GM10847 (cell line): ENCODE measurements around the gene TNIK.

Source experiments
- POLR2A ChIP-seq: IDR thresholded peaks from 2 replicates; pipeline ENCODE4 v1.6.1; 2011; ENCODE audit not compliant: insufficient read length; ENCODE audit errors: extremely low read depth

Gene TNIK

DNA sequence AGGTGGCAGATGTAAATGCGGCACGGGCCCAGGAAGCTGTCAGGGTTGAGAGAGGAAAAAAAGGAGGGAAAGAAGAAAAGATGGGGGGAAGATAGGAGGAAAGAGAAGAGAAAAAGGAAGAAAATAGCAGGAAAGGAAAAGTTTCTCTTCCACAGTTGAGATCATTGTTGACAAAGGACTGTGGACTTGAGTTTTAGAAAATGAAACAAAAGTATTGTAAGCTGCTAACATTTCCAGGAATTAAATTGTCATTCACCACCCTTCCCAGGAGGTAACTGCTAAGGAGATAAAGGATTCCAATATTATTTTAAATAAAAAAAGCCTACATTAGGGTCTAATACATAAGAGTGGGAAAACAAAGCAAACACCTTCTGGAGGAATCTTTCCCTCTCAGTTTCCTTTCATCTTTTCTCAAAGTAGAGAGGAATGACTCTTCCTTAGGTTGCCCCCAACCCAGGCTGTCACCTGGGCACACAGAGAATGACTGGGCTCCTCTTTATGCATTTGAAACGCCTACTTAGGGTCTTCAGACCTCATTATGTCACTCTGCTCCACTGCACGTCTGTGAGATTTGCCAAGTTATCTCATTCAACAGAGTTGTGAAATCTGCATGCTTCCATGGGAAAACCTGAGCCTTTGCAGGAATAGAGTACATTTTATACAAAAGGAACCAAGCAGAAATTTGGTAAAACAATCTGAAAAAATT, 194.0 kb downstream of the TNIK start:
- TF ChIP-seq POLR2A, result no peak

DNA sequence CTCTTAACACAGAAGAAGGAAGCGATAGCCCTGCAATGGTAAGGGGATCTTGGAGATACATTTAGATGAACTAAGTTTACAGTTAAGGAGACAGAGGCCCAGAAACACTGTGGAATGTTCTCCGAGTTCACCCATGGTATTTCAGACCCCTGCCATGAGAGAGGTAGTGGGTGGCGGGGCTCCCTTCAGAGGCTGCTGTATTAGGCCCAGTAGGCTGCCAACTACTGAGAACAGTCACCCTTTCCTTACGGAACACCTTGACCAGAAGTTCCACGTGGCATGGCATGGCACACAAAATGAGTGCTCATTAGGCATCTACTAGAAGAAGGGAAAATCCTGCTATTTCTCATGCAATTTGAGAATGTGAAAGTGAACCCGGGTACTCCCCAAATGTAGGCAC, 195.4 kb downstream of the TNIK start:
- no peak for TF ChIP-seq POLR2A

DNA sequence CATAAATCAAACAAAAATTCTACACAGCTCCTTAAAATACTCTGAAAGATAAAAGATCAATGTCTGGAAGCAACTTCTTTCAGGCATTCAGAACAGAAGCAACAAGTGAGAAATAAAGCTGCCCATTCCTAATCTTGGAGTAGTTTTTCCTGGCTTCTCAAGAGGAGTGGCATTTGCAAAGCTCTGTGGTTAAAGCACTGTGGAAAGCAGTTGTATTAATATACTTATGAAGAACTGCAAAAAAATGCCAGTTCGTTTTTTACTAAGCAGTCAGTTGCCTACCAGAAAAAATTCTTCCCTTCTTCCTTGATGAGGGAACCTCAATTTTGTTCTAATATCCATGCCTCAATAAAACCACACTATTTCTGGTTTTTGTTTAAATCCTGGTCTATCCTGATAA, 197.8 kb downstream of the TNIK start:
- TF ChIP-seq POLR2A, result no peak

DNA sequence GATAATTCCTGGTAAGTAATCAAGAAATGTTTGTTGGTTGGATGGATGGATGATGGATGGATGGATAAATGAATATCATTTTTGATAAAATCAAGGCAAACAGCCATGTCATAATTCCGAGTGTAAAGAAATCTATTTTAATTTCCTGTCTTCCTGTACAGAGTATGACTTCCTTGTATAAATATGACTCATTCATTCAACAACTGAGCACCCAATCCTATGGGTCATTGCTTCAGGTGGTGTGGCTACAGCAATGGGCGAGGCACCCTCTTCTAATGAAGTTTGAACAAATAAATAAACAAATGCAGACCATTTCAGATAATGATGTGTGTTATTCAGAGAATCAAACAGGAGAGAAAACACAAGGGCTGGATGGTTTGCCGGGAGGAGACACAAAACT, 198.7 kb downstream of the TNIK start:
- no peak for TF ChIP-seq POLR2A

DNA sequence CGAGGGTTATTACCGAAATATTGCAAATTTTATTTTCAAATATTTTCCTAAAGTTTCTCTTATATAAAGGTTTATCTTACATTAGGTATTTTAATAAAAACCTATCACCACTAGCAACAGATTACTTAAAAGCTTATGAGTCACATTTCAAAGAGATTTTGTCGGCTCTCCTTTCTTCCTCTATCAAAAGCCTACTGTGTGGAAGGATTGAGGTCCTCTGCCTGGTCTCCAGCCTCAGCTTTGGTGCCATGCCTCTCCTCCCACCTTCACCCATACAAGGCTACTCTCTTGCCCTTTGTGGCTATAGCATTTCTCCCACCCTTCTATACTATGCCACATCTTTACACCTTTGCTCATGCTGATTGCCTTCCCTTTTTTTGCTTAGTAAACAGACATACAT, 199.3 kb downstream of the TNIK start:
- TF ChIP-seq POLR2A, result no peak

DNA sequence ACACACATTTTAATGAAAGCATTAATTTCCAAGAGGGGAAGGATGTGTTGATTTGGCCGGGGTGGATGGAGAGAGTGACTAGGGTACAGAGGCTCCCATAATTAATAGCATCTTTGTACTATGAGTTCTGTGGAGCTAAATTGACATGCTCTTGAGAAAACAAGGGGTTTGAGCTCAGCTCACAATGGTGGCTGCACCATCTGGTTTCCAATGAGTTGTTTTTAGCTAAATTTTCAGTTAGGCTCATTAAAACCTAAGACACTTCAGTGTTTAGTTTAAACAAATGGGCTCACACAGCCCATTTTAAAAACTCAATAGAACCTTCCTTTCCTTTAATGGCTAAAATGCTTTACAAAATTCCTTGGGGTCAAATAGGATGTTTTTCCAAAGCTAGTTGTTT, 199.7 kb downstream of the TNIK start:
- TF ChIP-seq POLR2A, result no peak

DNA sequence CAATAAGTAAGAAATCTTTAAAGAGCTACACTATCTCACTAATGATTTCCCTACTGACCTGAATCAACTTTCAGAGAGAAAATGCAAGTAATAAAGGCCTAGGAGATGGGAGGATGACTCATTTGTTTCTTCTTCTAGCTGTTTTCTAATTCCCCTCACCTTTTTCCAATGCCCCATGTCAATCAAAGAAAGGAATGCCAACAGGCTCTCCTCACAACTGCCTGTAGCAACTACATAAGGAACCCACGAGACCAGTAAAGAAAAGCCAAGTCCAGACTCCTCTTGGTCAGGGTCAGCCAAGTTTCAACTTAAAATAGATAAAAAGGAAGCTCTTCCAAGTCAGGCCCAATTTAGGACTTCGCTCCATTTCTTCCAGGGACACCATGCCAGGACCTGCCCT, 201.9 kb downstream of the TNIK start:
- no peak for TF ChIP-seq POLR2A

DNA sequence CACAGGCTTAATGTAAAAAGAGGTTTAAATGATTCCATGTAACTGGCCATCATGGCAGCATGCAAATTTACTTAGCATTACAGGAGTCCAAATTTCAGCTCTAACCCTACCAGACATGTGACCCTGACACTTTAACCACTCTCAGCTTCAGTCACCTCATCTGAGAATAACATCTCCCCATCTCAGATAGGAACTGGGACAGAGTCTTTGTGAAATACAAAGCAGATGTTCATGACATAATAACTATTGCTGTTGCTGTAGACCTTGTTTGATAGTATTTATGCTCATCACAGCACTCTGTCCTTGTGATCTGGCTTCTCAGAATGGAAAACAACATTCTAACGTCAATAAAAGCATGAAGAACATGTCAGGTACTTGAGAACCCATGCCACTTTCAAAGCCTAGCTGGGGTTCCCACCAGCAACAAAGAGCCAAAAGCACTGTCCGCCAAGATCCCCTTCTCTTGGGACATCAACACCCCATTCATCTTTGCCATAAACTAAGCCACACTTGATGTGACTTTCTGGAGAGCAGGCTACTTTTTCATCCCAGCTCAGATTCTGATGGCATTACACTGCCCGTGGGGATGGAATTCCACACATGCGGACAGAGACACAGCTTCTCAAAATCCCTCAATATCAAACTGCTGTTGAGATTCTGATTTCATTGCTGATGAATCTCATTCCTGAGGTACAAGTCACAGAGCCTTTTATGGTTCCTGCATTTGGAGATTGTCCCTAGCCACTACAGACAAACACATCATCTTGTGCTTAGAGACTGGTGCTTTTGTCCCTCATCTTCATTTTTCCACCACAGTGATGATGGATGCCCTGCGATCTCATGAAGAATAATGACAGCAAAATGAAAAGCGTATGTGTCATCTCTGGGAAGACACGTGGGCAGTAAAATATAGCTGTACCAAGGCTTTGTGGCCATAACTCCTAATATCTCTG, 202.7 kb downstream of the TNIK start:
- no peak for TF ChIP-seq POLR2A

DNA sequence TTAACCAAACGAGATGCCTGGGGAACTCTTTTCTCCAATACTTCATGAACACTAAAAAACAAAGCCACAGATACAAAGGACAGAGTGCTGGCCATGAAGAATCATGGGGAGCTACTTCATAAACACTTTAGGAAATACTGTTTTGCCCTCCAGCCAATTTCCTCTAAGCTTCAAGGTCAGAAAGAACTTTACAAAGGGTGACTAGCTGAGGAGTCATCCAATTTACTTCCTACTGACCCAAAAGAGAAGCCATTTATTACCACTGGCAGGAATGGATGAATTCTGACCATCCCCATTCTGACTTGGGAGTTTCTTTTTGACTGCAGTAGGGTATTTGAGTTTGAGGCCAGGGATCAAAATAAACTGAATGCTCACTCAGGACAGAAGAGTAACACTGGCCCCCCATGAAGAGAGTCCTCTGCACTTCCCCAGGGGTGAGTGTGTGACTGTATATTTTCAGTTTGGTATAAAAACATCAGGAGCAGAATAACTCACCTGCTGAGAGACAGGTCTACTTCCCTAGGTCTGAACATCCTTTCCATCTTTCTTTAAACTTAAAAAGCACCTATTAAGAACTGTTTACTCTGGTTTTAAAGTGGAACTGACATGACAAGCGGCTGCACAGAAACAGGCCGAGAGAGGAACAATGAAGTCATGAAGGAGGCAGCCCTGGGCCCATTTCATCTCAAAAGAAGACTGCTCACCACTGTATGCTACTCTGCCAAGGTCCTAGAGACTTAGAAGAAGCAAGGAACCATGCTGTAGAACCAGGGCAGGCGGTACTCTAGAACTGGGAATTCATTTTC, 203.6 kb downstream of the TNIK start:
- TF ChIP-seq POLR2A, result no peak

DNA sequence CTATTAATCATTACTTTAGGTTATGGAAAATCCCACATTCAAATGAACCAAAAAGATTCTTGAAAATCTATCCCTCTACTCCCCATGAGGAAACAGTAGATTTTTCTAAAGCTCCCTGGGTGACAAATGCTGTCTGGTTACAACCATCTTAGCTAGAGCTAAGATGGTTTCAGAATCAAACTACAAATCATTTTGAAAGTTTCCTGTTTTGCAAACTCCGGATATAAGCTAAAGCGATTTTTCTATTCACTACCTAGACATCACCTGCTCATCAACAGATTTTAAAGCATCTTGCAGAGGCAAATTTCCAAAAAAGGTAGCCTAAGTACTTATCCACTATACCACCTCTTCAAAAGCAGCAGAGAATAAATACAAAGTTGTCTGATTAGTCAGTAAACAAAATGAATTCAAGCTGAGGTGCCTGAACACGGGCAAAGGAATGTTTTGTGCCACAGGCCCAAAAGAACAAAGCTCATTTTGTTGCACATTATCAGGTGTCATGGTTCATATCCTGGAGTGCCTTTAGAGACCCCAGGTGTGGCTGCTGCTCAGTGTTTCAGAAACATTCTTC, 204.9 kb downstream of the TNIK start:
- no peak for TF ChIP-seq POLR2A

DNA sequence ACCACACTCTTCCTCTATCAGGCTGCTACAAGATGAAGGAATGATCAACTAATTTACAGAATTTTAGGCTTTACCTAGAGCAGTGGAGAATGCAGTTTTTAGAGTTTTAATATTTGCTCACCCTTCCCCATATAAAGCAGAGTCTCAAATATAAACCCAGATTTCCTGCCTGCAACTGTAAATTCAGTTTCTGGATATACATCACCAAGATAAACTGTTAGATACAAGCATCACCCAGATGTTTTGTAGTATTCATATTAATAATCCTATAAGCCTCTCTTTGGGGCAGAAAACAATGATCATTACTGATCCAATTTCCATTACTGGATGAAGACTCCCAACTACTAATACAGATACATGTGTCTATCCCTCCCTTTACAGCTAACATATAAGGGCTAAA, 205.9 kb downstream of the TNIK start:
- no peak for TF ChIP-seq POLR2A

DNA sequence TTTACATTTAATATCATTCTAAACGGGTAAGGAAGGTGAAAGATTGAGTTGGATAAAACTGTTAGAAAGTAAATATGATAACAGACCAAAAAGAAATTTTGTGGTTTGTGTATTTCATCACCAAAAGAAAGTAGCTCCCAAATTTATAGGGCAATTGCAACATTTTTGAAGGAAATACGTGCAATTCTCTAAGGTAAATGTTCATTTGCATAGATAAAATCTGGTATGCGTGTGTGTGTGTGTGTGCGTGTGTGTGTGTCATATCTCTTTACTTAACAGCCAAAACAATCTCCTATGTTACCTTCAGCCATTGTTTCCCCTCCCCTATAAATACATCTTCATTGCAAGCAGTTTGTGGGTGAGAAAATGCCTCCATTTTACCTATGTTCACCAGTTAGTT, 208.4 kb downstream of the TNIK start:
- no peak for TF ChIP-seq POLR2A

DNA sequence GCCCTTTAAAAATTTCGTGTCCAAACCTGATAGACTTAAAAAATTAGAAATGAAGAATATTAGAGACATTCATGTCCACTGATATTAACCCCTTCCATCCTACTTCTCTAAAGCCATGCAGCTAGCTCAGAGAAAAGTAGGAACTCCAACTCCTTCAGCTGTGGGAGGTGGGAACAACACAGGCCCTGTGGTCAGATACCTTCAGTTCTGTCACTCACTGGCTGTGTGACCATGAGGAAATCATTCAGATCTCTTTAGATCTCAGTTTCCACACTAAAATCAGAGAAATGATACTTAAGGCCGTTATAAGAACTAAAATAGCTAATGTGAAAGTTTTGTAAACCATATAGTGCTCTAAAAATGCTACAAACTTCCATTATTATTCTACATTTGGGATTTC, 209.8 kb downstream of the TNIK start:
- TF ChIP-seq POLR2A, result no peak

DNA sequence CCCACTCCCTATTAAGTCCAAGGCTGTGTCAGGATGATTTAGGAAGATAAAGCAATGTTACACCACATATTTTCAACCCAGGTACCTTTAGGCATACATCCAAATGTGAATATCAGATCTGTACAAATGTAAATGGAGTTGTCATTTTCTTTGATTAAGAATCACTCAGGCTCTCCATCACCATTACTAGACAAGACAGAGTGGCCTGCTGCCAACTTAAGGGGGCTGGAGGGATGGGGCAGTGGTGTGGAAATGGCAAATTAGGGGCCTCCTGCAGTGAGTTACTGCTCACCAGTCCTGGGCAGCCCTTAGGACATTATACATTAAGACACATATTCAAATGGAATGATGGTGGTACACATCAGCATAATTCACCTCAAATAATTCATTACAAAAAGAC, 211.0 kb downstream of the TNIK start:
- TF ChIP-seq POLR2A, result no peak

DNA sequence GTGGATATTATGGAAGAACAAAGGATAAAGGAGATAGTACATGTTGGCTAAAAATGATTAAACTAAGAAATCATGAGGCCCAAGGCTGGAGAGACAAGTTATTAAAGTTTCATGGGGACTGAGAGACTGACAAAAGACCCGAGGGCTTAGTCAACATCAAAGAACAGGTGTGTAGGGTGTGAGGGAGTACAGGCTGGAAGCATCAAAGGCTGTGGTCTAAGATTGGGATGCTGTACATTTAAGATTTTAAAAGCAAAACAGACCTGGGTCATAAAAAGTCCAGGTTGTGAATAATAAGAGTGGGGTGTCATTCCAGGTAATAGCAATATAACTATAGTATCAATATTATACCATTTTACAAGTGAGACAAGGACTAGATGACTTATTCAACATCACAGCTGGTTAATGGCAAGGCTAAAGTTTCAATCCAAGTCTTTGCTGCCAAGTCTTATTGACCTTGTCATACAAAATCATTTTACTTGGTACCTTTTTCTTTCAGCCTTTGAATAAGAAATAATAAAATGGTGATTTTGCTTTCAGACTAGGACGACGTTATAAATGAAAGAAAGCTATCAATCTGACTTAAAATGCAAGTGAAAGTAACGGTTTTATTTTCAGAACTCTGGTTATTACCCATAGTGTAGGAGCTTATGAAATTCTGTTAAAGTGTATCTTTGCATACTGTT, 211.6 kb downstream of the TNIK start:
- TF ChIP-seq POLR2A, result no peak
